GM18508 (cell line): ENCODE results near the gene ABCC3.

Source experiments
- ATAC-seq: cut with Tn5 transposase; IDR thresholded peaks from one replicate; pipeline ENCODE4 v1.9.1; 2021; ENCODE audit warnings: moderate number of reproducible peaks; ENCODE audit not compliant: insufficient read depth, unreplicated experiment

The ABCC3 gene

GRCh38 chr17:50640686-50641351, 6.1 kb downstream of the ABCC3 start:
- no peak for ATAC-seq

- ATAC-seq: no peak
Observed at GRCh38 chr17:50641357-50641756, 6.7 kb downstream of the ABCC3 start.

- no peak for ATAC-seq
Observed at GRCh38 chr17:50642071-50642721, 7.5 kb downstream of the ABCC3 start.

GRCh38 chr17:50642722-50643656, 8.3 kb downstream of the ABCC3 start:
- no peak for ATAC-seq

- no peak for ATAC-seq
Observed at GRCh38 chr17:50645748-50646682, 11.3 kb downstream of the ABCC3 start.

- ATAC-seq: no peak
Observed at GRCh38 chr17:50647187-50647586, 12.5 kb downstream of the ABCC3 start.

- ATAC-seq: no peak
Observed at GRCh38 chr17:50649042-50649908, 14.6 kb downstream of the ABCC3 start.

- ATAC-seq: no peak
Observed at GRCh38 chr17:50651661-50652060, 17.0 kb downstream of the ABCC3 start.

GRCh38 chr17:50653738-50654137, 19.1 kb downstream of the ABCC3 start:
- ATAC-seq: no peak

- no peak for ATAC-seq
Observed at GRCh38 chr17:50656509-50656908, 21.8 kb downstream of the ABCC3 start.

- ATAC-seq: no peak
Observed at GRCh38 chr17:50657054-50657453, 22.4 kb downstream of the ABCC3 start.

GRCh38 chr17:50657627-50658026, 22.9 kb downstream of the ABCC3 start:
- ATAC-seq: no peak

GRCh38 chr17:50658616-50659015, 23.9 kb downstream of the ABCC3 start:
- no peak for ATAC-seq

- no peak for ATAC-seq
Observed at GRCh38 chr17:50659179-50659578, 24.5 kb downstream of the ABCC3 start.

- no peak for ATAC-seq
Observed at GRCh38 chr17:50660042-50660886, 25.6 kb downstream of the ABCC3 start.

- ATAC-seq: no peak
Observed at GRCh38 chr17:50660887-50661345, 26.2 kb downstream of the ABCC3 start.

- no peak for ATAC-seq
Observed at GRCh38 chr17:50661348-50661747, 26.7 kb downstream of the ABCC3 start.

- no peak for ATAC-seq
Observed at GRCh38 chr17:50661795-50662391, 27.2 kb downstream of the ABCC3 start.
